MM.1S (cell line): ENCODE data around the gene PLAC1.

Experiments
- EZH2phosphoT487 ChIP-seq: fragments of 300-600 bp; sonication (generic); IDR thresholded peaks from 2 replicates; pipeline ENCODE4 v1.6.1; 2018; ENCODE audit warnings: antibody characterized with exemption, low read length
- TF ChIP-seq, protein P1 (sequence below): fragments of 300-600 bp; sonication (generic); IDR thresholded peaks from 2 replicates; pipeline ENCODE4 v1.5.1; 2016; ENCODE audit warnings: antibody characterized with exemption, low read length, mixed read lengths

DNA sequence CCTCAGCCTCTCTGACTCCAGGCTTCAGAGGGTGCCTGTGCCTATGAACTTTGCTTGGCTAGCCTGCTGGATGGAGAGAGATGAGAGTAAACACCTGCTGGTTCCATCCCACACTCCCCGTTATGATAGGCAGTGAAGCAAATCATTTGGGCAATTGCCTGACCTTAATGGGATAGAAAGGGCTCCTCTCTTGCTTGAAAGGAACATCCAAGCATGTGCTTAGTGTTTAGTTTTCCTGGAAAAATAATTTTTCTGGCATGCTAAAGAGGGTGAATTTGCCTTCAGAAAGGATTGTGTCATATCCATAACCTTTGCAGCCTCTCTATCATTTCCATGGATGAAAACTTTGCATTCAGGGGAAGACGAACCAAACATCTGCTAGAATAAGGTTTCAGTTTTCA is 10.8 kb downstream of the PLAC1 start:
- TF ChIP-seq, protein P1, sequence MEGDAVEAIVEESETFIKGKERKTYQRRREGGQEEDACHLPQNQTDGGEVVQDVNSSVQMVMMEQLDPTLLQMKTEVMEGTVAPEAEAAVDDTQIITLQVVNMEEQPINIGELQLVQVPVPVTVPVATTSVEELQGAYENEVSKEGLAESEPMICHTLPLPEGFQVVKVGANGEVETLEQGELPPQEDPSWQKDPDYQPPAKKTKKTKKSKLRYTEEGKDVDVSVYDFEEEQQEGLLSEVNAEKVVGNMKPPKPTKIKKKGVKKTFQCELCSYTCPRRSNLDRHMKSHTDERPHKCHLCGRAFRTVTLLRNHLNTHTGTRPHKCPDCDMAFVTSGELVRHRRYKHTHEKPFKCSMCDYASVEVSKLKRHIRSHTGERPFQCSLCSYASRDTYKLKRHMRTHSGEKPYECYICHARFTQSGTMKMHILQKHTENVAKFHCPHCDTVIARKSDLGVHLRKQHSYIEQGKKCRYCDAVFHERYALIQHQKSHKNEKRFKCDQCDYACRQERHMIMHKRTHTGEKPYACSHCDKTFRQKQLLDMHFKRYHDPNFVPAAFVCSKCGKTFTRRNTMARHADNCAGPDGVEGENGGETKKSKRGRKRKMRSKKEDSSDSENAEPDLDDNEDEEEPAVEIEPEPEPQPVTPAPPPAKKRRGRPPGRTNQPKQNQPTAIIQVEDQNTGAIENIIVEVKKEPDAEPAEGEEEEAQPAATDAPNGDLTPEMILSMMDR, result no peak
- TF ChIP-seq EZH2phosphoT487, result no peak
